H1 (cell line): ENCODE data around the gene CNOT3. TPM values are rescaled to one million over a fixed set of nuclear protein-coding genes. Genes with fewer than 3 reads are reported as not detected.

Experiments
- CTCF ChIA-PET: fragments of 300-600 bp; sonication (Branson Sonifier 250); formaldehyde crosslinking; loops from one replicate; lab custom pipeline; 2021; ENCODE audit not compliant: partially characterized antibody; lab: Charles Lee
- POLR2A ChIA-PET: fragments of 300-600 bp; sonication (Branson Sonifier 250); formaldehyde crosslinking; loops from one replicate; lab custom pipeline; 2021; ENCODE audit warnings: inconsistent platforms; ENCODE audit not compliant: partially characterized antibody; lab: Charles Lee
- DNase-seq, 2 experiments: peaks; one replicate each; pipeline versions ENCODE4 v3.0.0 to v3.0.0-alpha.2; 2010 to 2022; ENCODE audit warnings: low spot score in 2 of 2, low read depth in 1 of 2, mixed read lengths in 1 of 2
- FAIRE-seq: peaks from 2 replicates; lab custom pipeline; 2011; peaks lifted over from hg19 to GRCh38; lab: Jason Lieb, UNC
- H2AFZ ChIP-seq: 2 replicates; pipeline ENCODE4 v1.8.1; 2012; ENCODE audit warnings: low read length, inconsistent platforms
- H2AK5ac ChIP-seq: 2 replicates; pipeline ENCODE4 v1.6.1; 2013; ENCODE audit warnings: low read depth, low read length
- H2BK120ac ChIP-seq: replicated peaks from 2 replicates; pipeline ENCODE3; 2013; ENCODE audit warnings: low read depth, low read length, inconsistent platforms
- H2BK12ac ChIP-seq: 2 replicates; pipeline ENCODE4 v1.6.1; 2013; ENCODE audit warnings: low read depth, low read length
- H2BK15ac ChIP-seq: 2 replicates; pipeline ENCODE4 v1.6.1; 2013; ENCODE audit warnings: low read length
- H2BK20ac ChIP-seq: 2 replicates; pipeline ENCODE4 v1.6.1; 2013; ENCODE audit warnings: low read length
- H2BK5ac ChIP-seq: 2 replicates; pipeline ENCODE4 v1.6.1; 2013; ENCODE audit warnings: low read depth, low read length
- H3K14ac ChIP-seq: 2 replicates; pipeline ENCODE4 v1.6.1; 2013; ENCODE audit warnings: inconsistent platforms; ENCODE audit not compliant: insufficient read length
- H3K18ac ChIP-seq: 2 replicates; pipeline ENCODE4 v1.6.1; 2013; ENCODE audit warnings: low read length; ENCODE audit errors: extremely low read depth
- H3K23ac ChIP-seq: 2 replicates; pipeline ENCODE4 v1.6.1; 2013; ENCODE audit warnings: inconsistent platforms; ENCODE audit not compliant: insufficient read length
- H3K23me2 ChIP-seq: 2 replicates; pipeline ENCODE4 v1.6.1; 2013; ENCODE audit warnings: low read depth, low read length
- H3K27ac ChIP-seq: 2 replicates; pipeline ENCODE4 v1.6.1; 2011; ENCODE audit warnings: low read depth, low read length, inconsistent platforms
- H3K27me3 ChIP-seq, 4 experiments: replicated peaks in 1 of 4; 1 replicate in 1 of 4; 2 replicates in 3 of 4; pipeline versions ENCODE4 v1.6.1 to v1.8.1; 2011 to 2013; ENCODE audit warnings: low read length in 3 of 4, mild to moderate bottlenecking in 3 of 4, inconsistent platforms in 2 of 4, mixed read lengths in 2 of 4, moderate library complexity in 1 of 4; ENCODE audit not compliant: control insufficient read depth in 3 of 4, insufficient read depth in 3 of 4; ENCODE audit errors: extremely low read depth in 1 of 4
- H3K36me3 ChIP-seq, 4 experiments: 2 replicates each; pipeline versions ENCODE4 v1.6.1 to v1.8.1; 2011 to 2013; ENCODE audit warnings: mild to moderate bottlenecking in 4 of 4, low read length in 3 of 4, moderate library complexity in 2 of 4, control low read depth in 1 of 4, inconsistent platforms in 1 of 4; ENCODE audit not compliant: insufficient read depth in 4 of 4, control insufficient read depth in 2 of 4
- H3K4ac ChIP-seq: replicated peaks from 2 replicates; pipeline ENCODE3; 2013; ENCODE audit warnings: low read length, low read depth, mixed read lengths, inconsistent platforms; ENCODE audit not compliant: insufficient read length
- H3K4me1 ChIP-seq, 4 experiments: replicated peaks in 1 of 4; 1 replicate in 1 of 4; 2 replicates in 3 of 4; pipeline versions ENCODE4 v1.6.1 to v1.8.1; 2011 to 2013; ENCODE audit warnings: low read length in 3 of 4, inconsistent platforms in 2 of 4, mixed read lengths in 1 of 4; ENCODE audit not compliant: insufficient read depth in 4 of 4, control insufficient read depth in 3 of 4
- H3K4me2 ChIP-seq, 2 experiments: 2 replicates each; pipeline versions ENCODE4 v1.6.1 to v1.8.1; 2011 to 2013; ENCODE audit warnings: low read depth in 2 of 2, low read length in 2 of 2, control low read depth in 1 of 2, inconsistent platforms in 1 of 2, mild to moderate bottlenecking in 1 of 2; ENCODE audit not compliant: insufficient read depth in 1 of 2
- H3K4me3 ChIP-seq, 4 experiments: fragments of 200-600, 300-600 bp in 1 of 4; sonication (generic), shearing (Covaris generic), sonication (Bioruptor Twin) in 1 of 4; 2 replicates each; pipeline versions ENCODE4 v1.5.1 to v1.8.1; 2011 to 2016; ENCODE audit warnings: low read length in 4 of 4, low read depth in 3 of 4, control low read depth in 2 of 4, inconsistent platforms in 2 of 4, mild to moderate bottlenecking in 2 of 4, mixed read lengths in 1 of 4, moderate library complexity in 1 of 4; ENCODE audit not compliant: insufficient read depth in 2 of 4; ENCODE audit errors: extremely low read depth in 1 of 4
- H3K56ac ChIP-seq: replicated peaks from 2 replicates; pipeline ENCODE3; 2013; ENCODE audit warnings: low read depth, mild to moderate bottlenecking, mixed read lengths, low read length, inconsistent platforms; ENCODE audit not compliant: insufficient read length
- H3K79me1 ChIP-seq: 2 replicates; pipeline ENCODE4 v1.6.1; 2013; ENCODE audit warnings: low read depth, low read length, control low read depth
- H3K79me2 ChIP-seq, 2 experiments: 2 replicates each; pipeline versions ENCODE4 v1.6.1 to v1.8.1; 2012 to 2013; ENCODE audit warnings: low read length in 2 of 2, mild to moderate bottlenecking in 2 of 2, inconsistent platforms in 1 of 2; ENCODE audit not compliant: insufficient read depth in 2 of 2, control insufficient read depth in 1 of 2
- H3K9ac ChIP-seq, 4 experiments: replicated peaks in 1 of 4; 1 replicate in 1 of 4; 2 replicates in 3 of 4; pipeline versions ENCODE4 v1.6.1 to v1.8.1; 2011 to 2013; ENCODE audit warnings: low read depth in 3 of 4, low read length in 3 of 4, control low read depth in 2 of 4, mild to moderate bottlenecking in 2 of 4, moderate library complexity in 2 of 4, inconsistent platforms in 1 of 4; ENCODE audit errors: extremely low read depth in 1 of 4
- H3K9me3 ChIP-seq, 2 experiments: 2 replicates each; pipeline versions ENCODE4 v1.6.1 to v1.8.1; 2012 to 2013; ENCODE audit warnings: mild to moderate bottlenecking in 2 of 2, moderate library complexity in 2 of 2, control low read depth in 1 of 2, inconsistent platforms in 1 of 2, low read depth in 1 of 2, low read length in 1 of 2, mixed read lengths in 1 of 2; ENCODE audit not compliant: insufficient read depth in 2 of 2
- H4K20me1 ChIP-seq, 2 experiments: replicated peaks in 1 of 2; 2 replicates each; pipeline versions ENCODE3 to v1.8.1; 2011 to 2013; ENCODE audit warnings: inconsistent platforms in 2 of 2, low read length in 2 of 2, mild to moderate bottlenecking in 1 of 2; ENCODE audit not compliant: insufficient read depth in 2 of 2, control insufficient read depth in 1 of 2
- H4K5ac ChIP-seq: 2 replicates; pipeline ENCODE4 v1.6.1; 2013; ENCODE audit warnings: low read length, low read depth, mixed read lengths, inconsistent platforms; ENCODE audit not compliant: insufficient read length
- H4K8ac ChIP-seq: 2 replicates; pipeline ENCODE4 v1.8.0; 2013; ENCODE audit warnings: mild to moderate bottlenecking, moderate library complexity, low read length, inconsistent platforms; ENCODE audit not compliant: insufficient read depth; ENCODE audit errors: extremely low read depth
- H4K91ac ChIP-seq: replicated peaks from 2 replicates; pipeline ENCODE3; 2013; ENCODE audit warnings: low read length, mixed read lengths, inconsistent platforms; ENCODE audit not compliant: insufficient read length
- CTCF ChIP-seq, 3 experiments: IDR thresholded peaks; 1 replicate in 2 of 3; 2 replicates in 1 of 3; pipeline versions ENCODE4 v1.5.1 to v1.6.1; 2011; ENCODE audit warnings: low read length in 3 of 3, mild to moderate bottlenecking in 3 of 3, inconsistent platforms in 2 of 3, low read depth in 1 of 3, moderate library complexity in 1 of 3; ENCODE audit not compliant: insufficient read depth in 1 of 3; ENCODE audit errors: control extremely low read depth in 1 of 3
- EGR1 ChIP-seq: IDR thresholded peaks from 2 replicates; pipeline ENCODE4 v1.6.1; 2011; ENCODE audit warnings: low read depth, low read length, borderline replicate concordance
- GABPA ChIP-seq: IDR thresholded peaks from 2 replicates; pipeline ENCODE4 v1.6.1; 2011; ENCODE audit warnings: mild to moderate bottlenecking, low read length, moderate library complexity, borderline replicate concordance; ENCODE audit not compliant: insufficient read depth
- MAFK ChIP-seq: IDR thresholded peaks from 2 replicates; pipeline ENCODE4 v1.6.1; 2012; ENCODE audit warnings: low read depth, mild to moderate bottlenecking, improper control_type of control experiment, low read length
- POLR2AphosphoS5 ChIP-seq: IDR thresholded peaks from 2 replicates; pipeline ENCODE4 v1.6.1; 2011; ENCODE audit warnings: low read depth, low read length
- RBBP5 ChIP-seq: IDR thresholded peaks from 2 replicates; pipeline ENCODE4 v1.7.1; 2012; ENCODE audit warnings: low read depth, mild to moderate bottlenecking, inconsistent platforms, low read length, moderate library complexity, borderline replicate concordance
- SP1 ChIP-seq: IDR thresholded peaks from 2 replicates; pipeline ENCODE4 v1.6.1; 2011; ENCODE audit warnings: low read depth, low read length
- TBP ChIP-seq: IDR thresholded peaks from 2 replicates; pipeline ENCODE4 v1.6.1; 2011; ENCODE audit warnings: low read depth, low read length, improper control_type of control experiment
- YY1 ChIP-seq: IDR thresholded peaks from 2 replicates; pipeline ENCODE4 v1.6.1; 2011; ENCODE audit warnings: low read depth, mild to moderate bottlenecking, low read length
- WGBS, 2 experiments: shearing (Covaris generic) in 1 of 2; methylation state at CpG; one replicate each; pipeline versions ENCODE4 v1.1.6 to v1.1.7; 2013 to 2015; ENCODE audit warnings: low lambda C conversion rate in 2 of 2, mixed read lengths in 2 of 2, inconsistent platforms in 1 of 2, low coverage in 1 of 2, missing lambda C conversion rate in 1 of 2; ENCODE audit not compliant: insufficient replicate concordance in 2 of 2, insufficient coverage in 1 of 2, insufficient read length in 1 of 2; ENCODE audit errors: extremely low coverage in 1 of 2, missing lambda C conversion rate in 1 of 2; 5-methylcytosine and 5-hydroxymethylcytosine counted together
- polyA plus RNA-seq, 7 experiments: library from polyadenylated mRNA; depleted of rRNA in 3 of 7; stranded (reverse) in 5 of 7; unstranded in 2 of 7; fragments of >200 nt in 5 of 7; fragments of 200-250 nt in 2 of 7; gene quantifications; 1 replicate in 5 of 7; 2 replicates in 1 of 7; 4 replicates in 1 of 7; pipeline versions ENCODE4 v1.2.1 to v1.2.3, GENCODE V29; 2011 to 2013; ENCODE audit warnings: missing spikeins in 2 of 7, mixed read lengths in 2 of 7
- total RNA-seq: library from RNA; stranded (reverse); fragmentation: NEBNext Ultra II Directional; extraction: Animal tissue kit (Norgen Biotek cat#: 25700); gene quantifications from 2 replicates; pipeline ENCODE4 v1.2.1, GENCODE V29; 2021

CNOT3 gene
- total and polyA plus RNA-seq, 2 of the 8 experiments (the other 6 are each of a cell fraction or from before 2014, with no cell fraction given): 21.2 to 86.4 TPM

DNA sequence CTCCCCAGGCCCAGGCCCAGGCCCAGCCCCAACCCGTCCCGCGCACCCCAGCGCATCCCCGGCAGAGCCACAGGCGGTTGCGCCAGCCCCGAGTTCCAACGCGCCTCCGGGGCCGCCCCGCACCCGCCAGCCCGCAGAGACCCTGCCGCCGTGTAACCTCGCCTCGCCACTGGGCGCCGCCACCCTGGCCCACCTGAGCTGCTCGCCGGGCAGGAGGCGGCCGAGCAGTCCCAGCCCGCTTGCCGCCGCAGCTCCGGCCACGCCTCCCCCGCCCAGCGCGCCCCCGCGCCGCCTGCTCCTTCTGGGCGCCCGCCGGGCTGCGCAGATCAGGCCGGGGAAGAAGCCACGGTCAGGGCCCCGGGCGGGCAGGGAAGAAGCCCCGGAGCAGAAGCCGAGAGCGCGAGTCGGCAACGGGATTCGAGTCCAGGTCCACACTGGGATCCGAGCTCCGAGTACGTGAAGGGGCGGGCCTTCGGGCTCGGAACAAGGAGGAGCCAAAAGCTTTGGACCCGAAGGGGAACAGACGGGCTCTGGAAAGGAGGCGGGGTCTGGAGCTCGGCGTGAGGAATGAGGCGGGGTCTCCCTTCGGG lies 51.7 kb downstream of the CNOT3 start, which contains the start of gene MBOAT7:
MBOAT7 (minus strand) TSS at position 436 of the 590 bp plus-strand sequence. CDS start 1,072 bp downstream, outside the sequence.
- Histone ChIP-seq H2BK12ac (peak within 1 kb of the TSS; percentile 100), H3K36me3 (peaks cover 4 to 18% (median 7%) of the 10 kb centered on the region in 4 experiments; a peak in 7 of 8 replicates), H4K8ac (peak within 1 kb of the TSS; percentile 99), H3K4me2 (peak within 1 kb of the TSS; percentile 80 to 97), H2AFZ (peak within 1 kb of the TSS; percentile 85; the same call in 1 of the 2 replicates), H3K18ac (peak within 1 kb of the TSS; percentile 99), H3K14ac (no peak within 1 kb of the TSS), H4K91ac (peak within 1 kb of the TSS; percentile 86), H2BK5ac (peak within 1 kb of the TSS; percentile 100), H3K23ac (no peak within 1 kb of the TSS), H3K56ac (peak within 1 kb of the TSS; percentile 93), H2BK20ac (no peak within 1 kb of the TSS), H2AK5ac (no peak within 1 kb of the TSS), H2BK120ac (peak within 1 kb of the TSS; percentile 50), H3K79me2 (peaks cover 3 to 32% of the 10 kb centered on the region in 2 experiments; a peak in 3 of 4 replicates), H3K9me3 (no peaks in the 10 kb centered on the region), H3K4ac (peak within 1 kb of the TSS; percentile 30), H3K27ac (peak within 1 kb of the TSS; percentile 99), H4K5ac (peak within 1 kb of the TSS; percentile 97), H2BK15ac (peak within 1 kb of the TSS; percentile 94; the same call in 1 of the 2 replicates), H3K23me2 (peaks cover 11% of the 10 kb centered on the region), H3K27me3 (no peaks in the 10 kb centered on the region), H3K79me1 (peaks cover 13% of the 10 kb centered on the region), H3K9ac (peak within 1 kb of the TSS; percentile 83 to 99 (median 93)), H4K20me1 (peaks cover 0 to 10% of the 10 kb centered on the region in 2 experiments), H3K4me3 (peak within 1 kb of the TSS; percentile 67 to 96 (median 83)), H3K4me1 (peaks cover 3 to 12% (median 7%) of the 10 kb centered on the region in 4 experiments; a peak in 5 of 7 replicates)
- FAIRE-seq: no peak
- ChIA-PET CTCF (interaction anchor here (0.5 to 2.3 kb wide), 13 partner anchors 9 to 202 kb away, joined by 3 to 7 read pairs (median 4); no protein-coding TSS in a partner anchor), POLR2A (interaction anchor here (0.6 to 28.7 kb wide), 11 partner anchors 10 to 239 kb away, joined by 3 to 909 read pairs (median 5); partner anchors contain the start of genes CNOT3, LENG1, RPS9 and TMC4)
- no peak for DNase-seq
- 2% methylated on average over 26 of the region's 64 CpGs; no CpG with 5 or more reads in 1 of the 2 experiments for WGBS, 2 experiments
- TF ChIP-seq YY1 (no peak), EGR1 (0 out of 2 replicates have a peak, but pooled peaks have one; percentile 51), RBBP5 (peak; percentile 41; the same call in 1 of the 2 replicates), SP1 (peak; percentile 88), GABPA (no peak), MAFK (no peak), CTCF (IDR thresholded peaks at IDR 0.05; ENCODE audit: control extremely low read depth in 1 of 3, insufficient read depth in 1 of 3, low read depth in 1 of 3, low read length in 3 of 3) (peak; percentile 9 to 48 (median 25)), POLR2AphosphoS5 (0 out of 2 replicates have a peak, but pooled peaks have one; percentile 37), TBP (peak; percentile 57; the same call in 1 of the 2 replicates)
